IPS-11a (cell line): ENCODE measurements around the gene MAFG.
A peak's percentile ranks its signal among the peaks of the same experiment; 100 is the strongest.

ENCODE experiments used
- H3K4me3 ChIP-seq: one replicate; pipeline ENCODE4 v1.5.1; 2013; ENCODE audit warnings: low read depth, low read length, control low read depth

The MAFG gene

GRCh38 chr17:81924557-81925532 is 2.7 kb downstream of the MAFG start:
- no peak overlapping the region for H3K4me3 ChIP-seq

GRCh38 chr17:81923302-81924260 is 4.0 kb downstream of the MAFG start:
- no peak overlapping the region for H3K4me3 ChIP-seq

GRCh38 chr17:81922566-81923301 is 4.8 kb downstream of the MAFG start:
- no peak overlapping the region for H3K4me3 ChIP-seq

- H3K4me3 ChIP-seq = no peak overlapping the region
Measured at GRCh38 chr17:81921996-81922565, 5.5 kb downstream of the MAFG start.

- H3K4me3 ChIP-seq = no peak overlapping the region
Measured at GRCh38 chr17:81921537-81921862, 6.0 kb downstream of the MAFG start.

- H3K4me3 ChIP-seq = no peak overlapping the region
Measured at GRCh38 chr17:81920612-81921536, 6.7 kb downstream of the MAFG start.

GRCh38 chr17:81918832-81919545 is 8.5 kb downstream of the MAFG start:
- H3K4me3 ChIP-seq = no peak overlapping the region

- peak overlapping the region; percentile 67 for H3K4me3 ChIP-seq
Measured at GRCh38 chr17:81918333-81918669, 9.2 kb downstream of the MAFG start.

GRCh38 chr17:81917565-81918332 is 9.8 kb downstream of the MAFG start, which contains the start of gene SIRT7:
Gene SIRT7, minus strand, starts transcription at chr17:81918176. Its CDS starts 45 bp downstream, at chr17:81918131.
- H3K4me3 ChIP-seq = peak within 1 kb of the TSS; percentile 67

GRCh38 chr17:81916234-81917001 is 11.1 kb downstream of the MAFG start:
- H3K4me3 ChIP-seq = no peak overlapping the region

GRCh38 chr17:81915331-81915730 is 12.2 kb downstream of the MAFG start:
- H3K4me3 ChIP-seq = no peak overlapping the region

GRCh38 chr17:81914103-81914850 is 13.3 kb downstream of the MAFG start:
- H3K4me3 ChIP-seq = no peak overlapping the region

GRCh38 chr17:81913394-81914102 is 14.0 kb downstream of the MAFG start:
- H3K4me3 ChIP-seq = no peak overlapping the region

GRCh38 chr17:81912441-81913309 is 14.9 kb downstream of the MAFG start:
- no peak overlapping the region for H3K4me3 ChIP-seq

GRCh38 chr17:81911969-81912368 is 15.6 kb downstream of the MAFG start:
- no peak overlapping the region for H3K4me3 ChIP-seq
